Measurements from ENCODE around the gene DUS1L.

DNA sequence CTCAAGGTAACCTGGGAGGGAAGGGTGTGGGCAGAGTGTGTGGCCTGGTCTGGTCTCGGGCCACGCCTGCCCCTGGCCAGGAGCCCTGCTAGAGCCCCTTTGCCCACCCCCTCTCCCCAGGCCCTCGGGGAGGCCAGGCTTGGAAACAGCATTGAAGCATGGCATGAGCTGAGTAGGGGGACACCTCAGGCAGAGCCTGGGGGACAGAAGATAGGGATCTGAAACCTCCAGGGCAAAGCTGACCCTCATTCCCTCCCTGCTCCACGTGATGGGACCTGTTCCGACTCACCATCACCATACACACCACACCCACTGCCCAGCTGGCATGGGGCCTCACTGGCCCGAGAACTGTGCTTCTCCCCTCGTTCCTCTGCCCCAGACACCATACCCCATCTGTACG lies 16.5 kb downstream of the DUS1L start:
- TF ChIP-seq RAD21 (conservative IDR thresholded peaks at IDR 0.05 in 1 of 2, IDR thresholded peaks at IDR 0.05 in 1 of 2) = no peak
- TF ChIP-seq RCOR1 (IDR thresholded peaks at IDR 0.05; ENCODE audit: low read depth, low read length) = no peak
- no peak for TF ChIP-seq KDM5A (IDR thresholded peaks at IDR 0.05)
- no peak for TF ChIP-seq ESRRA (IDR thresholded peaks at IDR 0.05; ENCODE audit: borderline replicate concordance, low read length)
- no peak for TF ChIP-seq TP53 (CRISPR knock-in tag; IDR thresholded peaks at IDR 0.05)
- TF ChIP-seq, protein P1, sequence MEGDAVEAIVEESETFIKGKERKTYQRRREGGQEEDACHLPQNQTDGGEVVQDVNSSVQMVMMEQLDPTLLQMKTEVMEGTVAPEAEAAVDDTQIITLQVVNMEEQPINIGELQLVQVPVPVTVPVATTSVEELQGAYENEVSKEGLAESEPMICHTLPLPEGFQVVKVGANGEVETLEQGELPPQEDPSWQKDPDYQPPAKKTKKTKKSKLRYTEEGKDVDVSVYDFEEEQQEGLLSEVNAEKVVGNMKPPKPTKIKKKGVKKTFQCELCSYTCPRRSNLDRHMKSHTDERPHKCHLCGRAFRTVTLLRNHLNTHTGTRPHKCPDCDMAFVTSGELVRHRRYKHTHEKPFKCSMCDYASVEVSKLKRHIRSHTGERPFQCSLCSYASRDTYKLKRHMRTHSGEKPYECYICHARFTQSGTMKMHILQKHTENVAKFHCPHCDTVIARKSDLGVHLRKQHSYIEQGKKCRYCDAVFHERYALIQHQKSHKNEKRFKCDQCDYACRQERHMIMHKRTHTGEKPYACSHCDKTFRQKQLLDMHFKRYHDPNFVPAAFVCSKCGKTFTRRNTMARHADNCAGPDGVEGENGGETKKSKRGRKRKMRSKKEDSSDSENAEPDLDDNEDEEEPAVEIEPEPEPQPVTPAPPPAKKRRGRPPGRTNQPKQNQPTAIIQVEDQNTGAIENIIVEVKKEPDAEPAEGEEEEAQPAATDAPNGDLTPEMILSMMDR (IDR thresholded peaks at IDR 0.05) = no peak
- TF ChIP-seq CBX2 (IDR thresholded peaks at IDR 0.05; ENCODE audit: borderline replicate concordance, low read depth) = no peak
- TF ChIP-seq POLR2A (IDR thresholded peaks at IDR 0.05; ENCODE audit: low read length) = no peak
- TF ChIP-seq FOSL2 (IDR thresholded peaks at IDR 0.05) = no peak
- TF ChIP-seq FOSL2 (CRISPR knock-in tag; IDR thresholded peaks at IDR 0.05) = no peak
- TF ChIP-seq HOXA7 (CRISPR knock-in tag; IDR thresholded peaks at IDR 0.05) = no peak
- no peak for TF ChIP-seq SREBF2 (IDR thresholded peaks at IDR 0.05)
